GM12878 (cell line): ENCODE measurements around the gene DAZAP2. TPM values are rescaled to one million over a fixed set of nuclear protein-coding genes. Genes with fewer than 3 reads are reported as not detected.
A peak's percentile ranks its signal among the peaks of the same experiment; 100 is the strongest.

Experiments
- ATAC-seq: fragments of 200-7000 bp; cut with Tn5 transposase; 3 replicates; pipeline ENCODE4 v1.9.1; 2020; ENCODE audit warnings: mild to moderate bottlenecking, moderate library complexity
- Bru-seq: library from RNA; stranded (reverse); fragments of 400-500 nt; gene quantifications from one replicate; lab custom pipeline; 2021; lab: Mats Ljungman, UMichigan
- BruChase-seq, 2 experiments: library from RNA; stranded (reverse); fragments of 400-500 nt; gene quantifications; one replicate each; lab custom pipeline; 2021; lab: Mats Ljungman, UMichigan
- BruUV-seq: library from RNA; stranded (reverse); fragments of 400-500 nt; replicated peaks from 2 replicates; lab custom pipeline; 2021; lab: Mats Ljungman, UMichigan
- CTCF ChIA-PET: fragments of 300-600 bp; sonication (Branson Sonifier 250); formaldehyde crosslinking; extraction: SDS; loops from one replicate; lab custom pipeline; 2021; ENCODE audit warnings: inconsistent platforms; lab: Yijun Ruan, JAX
- POLR2A ChIA-PET: fragments of 350-600 bp; formaldehyde crosslinking; extraction: SDS; loops from one replicate; lab custom pipeline; 2021; ENCODE audit warnings: inconsistent platforms; lab: Charles Lee
- RAD21 ChIA-PET: fragments of 300-600 bp; sonication (Branson Sonifier 250); formaldehyde crosslinking; loops from one replicate; lab custom pipeline; 2023; ENCODE audit warnings: antibody characterized with exemption; ENCODE audit not compliant: unreplicated experiment; lab: Charles Lee
- SMC1A ChIA-PET: fragments of 300-600 bp; sonication (Branson Sonifier 250); formaldehyde crosslinking; loops from one replicate; lab custom pipeline; 2023; ENCODE audit not compliant: unreplicated experiment, uncharacterized antibody; lab: Charles Lee
- DNase-seq: peaks from one replicate; pipeline ENCODE4 v3.0.0-alpha.2; 2011; ENCODE audit warnings: low read depth, low spot score
- FAIRE-seq: peaks from 3 replicates; lab custom pipeline; 2011; peaks lifted over from hg19 to GRCh38; lab: Jason Lieb, UNC
- H2AFZ ChIP-seq: 2 replicates; pipeline ENCODE4 v1.6.0; 2011; ENCODE audit warnings: low read depth, low read length, control low read depth; ENCODE audit not compliant: control insufficient read depth
- H3K27ac ChIP-seq: 2 replicates; pipeline ENCODE4 v1.5.1; 2011; ENCODE audit warnings: control low read depth; ENCODE audit not compliant: control insufficient read depth, insufficient read depth
- H3K27me3 ChIP-seq, 2 experiments: replicated peaks in 1 of 2; 2 replicates each; pipeline versions ENCODE4 v1.6.0 to v1.6.1; 2011; ENCODE audit warnings: low read length in 1 of 2; ENCODE audit not compliant: control insufficient read depth in 2 of 2, insufficient read depth in 2 of 2
- H3K36me3 ChIP-seq, 2 experiments: 2 replicates each; pipeline ENCODE4 v1.5.1; 2011; ENCODE audit warnings: low read length in 1 of 2; ENCODE audit not compliant: control insufficient read depth in 2 of 2, insufficient read depth in 2 of 2
- H3K4me1 ChIP-seq: 2 replicates; pipeline ENCODE4 v1.6.1; 2011; ENCODE audit warnings: mild to moderate bottlenecking, low read length, moderate library complexity, mixed read lengths; ENCODE audit not compliant: control insufficient read depth, insufficient read depth
- H3K4me2 ChIP-seq: 2 replicates; pipeline ENCODE4 v1.6.0; 2011; ENCODE audit warnings: control low read depth; ENCODE audit not compliant: control insufficient read depth, insufficient read depth
- H3K4me3 ChIP-seq: fragments of 200-600 bp; sonication (generic); 2 replicates; pipeline ENCODE4 v1.5.1; 2016
- H3K79me2 ChIP-seq: 2 replicates; pipeline ENCODE4 v1.6.0; 2011; ENCODE audit warnings: low read length; ENCODE audit not compliant: control insufficient read depth, insufficient read depth
- H3K9ac ChIP-seq: 2 replicates; pipeline ENCODE4 v1.8.0; 2011; ENCODE audit warnings: low read length, control low read depth, mixed read lengths; ENCODE audit not compliant: control insufficient read depth, insufficient read depth
- H3K9me3 ChIP-seq: replicated peaks from 3 replicates; pipeline ENCODE4 v1.5.1; 2011; ENCODE audit warnings: mild to moderate bottlenecking, low read length; ENCODE audit not compliant: control insufficient read depth, insufficient read depth
- H4K20me1 ChIP-seq: 2 replicates; pipeline ENCODE4 v1.6.0; 2011; ENCODE audit not compliant: control insufficient read depth, insufficient read depth
- BMI1 ChIP-seq: fragments of 450-650 bp; IDR thresholded peaks from 2 replicates; pipeline ENCODE4 v1.6.1; 2016; ENCODE audit warnings: mild to moderate bottlenecking, moderate library complexity, borderline replicate concordance
- CREB1 ChIP-seq: IDR thresholded peaks from 2 replicates; pipeline ENCODE4 v1.6.1; 2012; ENCODE audit warnings: low read depth, mild to moderate bottlenecking, inconsistent platforms
- IRF4 ChIP-seq: IDR thresholded peaks from 2 replicates; pipeline ENCODE4 v1.6.1; 2011; ENCODE audit warnings: low read depth, low read length
- JUND ChIP-seq: IDR thresholded peaks from 2 replicates; pipeline ENCODE4 v1.6.1; 2012; ENCODE audit warnings: low read depth, mild to moderate bottlenecking, low read length, improper control_type of control experiment, moderate library complexity
- RELB ChIP-seq: fragments of 450-650 bp; IDR thresholded peaks from 2 replicates; pipeline ENCODE4 v1.6.1; 2017; ENCODE audit warnings: low read depth, mild to moderate bottlenecking, moderate library complexity
- YBX1 ChIP-seq: fragments of 450-650 bp; IDR thresholded peaks from 2 replicates; pipeline ENCODE4 v1.6.1; 2016; ENCODE audit warnings: antibody characterized with exemption
- WGBS: methylation state at CpG from one replicate; pipeline ENCODE4 v1.1.6; 2016; ENCODE audit warnings: low lambda C conversion rate; ENCODE audit not compliant: insufficient replicate concordance, insufficient coverage; ENCODE audit errors: missing lambda C conversion rate; 5-methylcytosine and 5-hydroxymethylcytosine counted together
- in situ Hi-C: fragments of 300-500 bp; cut with MboI; formaldehyde crosslinking; loops from 9 replicates; pipeline ENCODE4 v1.14.3; 2018; ENCODE audit warnings: mixed read lengths
- intact Hi-C: fragments of 100-400 bp; cut with micrococcal nuclease; formaldehyde crosslinking; loops from one replicate; pipeline ENCODE4 v1.14.2; 2022; ENCODE audit not compliant: unreplicated experiment
- long read RNA-seq, 2 experiments: library from polyadenylated mRNA; unstranded; transcript quantifications; one replicate each; pipeline ENCODE4 v2.0.0, GENCODE V29; 2019 to 2020
- polyA minus RNA-seq, 3 experiments: library from RNA; depleted of rRNA, polyadenylated mRNA; stranded (reverse); fragments of >200 nt; gene quantifications; 2 replicates each; pipeline ENCODE4 v1.2.3, GENCODE V29; 2011
- polyA plus RNA-seq, 11 experiments: library from polyadenylated mRNA; depleted of rRNA in 4 of 11; unstranded in 6 of 11; stranded (reverse) in 5 of 11; fragments of >200 nt; fragmentation: Nextera tagmentation in 4 of 11; fragmentation: Illumina TruSeq in 1 of 11; extraction: Ambion mirVana in 4 of 11; extraction: Trizol in 1 of 11; gene quantifications; 1 replicate in 1 of 11; 2 replicates in 10 of 11; pipeline versions ENCODE4 v1.2.1 to v1.2.3, GENCODE V29; 2011 to 2016; ENCODE audit warnings: inconsistent platforms in 2 of 11, missing spikeins in 2 of 11, low read depth in 1 of 11
- total RNA-seq, 4 experiments: library from RNA; depleted of rRNA in 3 of 4; stranded (reverse); fragments of >200 nt in 3 of 4; fragmentation: Illumina TruSeq in 1 of 4; extraction: Trizol in 1 of 4; gene quantifications; 2 replicates each; pipeline versions ENCODE4 v1.2.1 to v1.2.3, GENCODE V29; 2013 to 2021
- TF ChIP-seq, protein P1 (sequence below), 3 experiments: IDR thresholded peaks in 2 of 3; conservative IDR thresholded peaks in 1 of 3; 2 replicates each; pipeline ENCODE4 v1.5.1; 2011; ENCODE audit warnings: low read depth in 3 of 3, low read length in 3 of 3, mild to moderate bottlenecking in 3 of 3, control low read depth in 2 of 3, moderate library complexity in 2 of 3, inconsistent platforms in 1 of 3, mixed read lengths in 1 of 3; ENCODE audit not compliant: control insufficient read depth in 2 of 3, insufficient read depth in 1 of 3; ENCODE audit errors: extremely low read depth in 1 of 3

The DAZAP2 gene, protein sequence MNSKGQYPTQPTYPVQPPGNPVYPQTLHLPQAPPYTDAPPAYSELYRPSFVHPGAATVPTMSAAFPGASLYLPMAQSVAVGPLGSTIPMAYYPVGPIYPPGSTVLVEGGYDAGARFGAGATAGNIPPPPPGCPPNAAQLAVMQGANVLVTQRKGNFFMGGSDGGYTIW
- 79.6 and 89.4 TPM in 2 replicates for total RNA-seq (2013; cell fraction: nucleolus; rRNA removed)
- 84.2 and 85.2 TPM in 2 replicates for total RNA-seq (2014; rRNA removed)
- total RNA-seq (2014; rRNA removed; fragmentation: Illumina TruSeq; extraction: Trizol): 94.3 and 94.8 TPM in 2 replicates
- total RNA-seq (2021): 71.0 and 83.1 TPM in 2 replicates
- 103 TPM for polyA plus RNA-seq (2011; ENCODE audit: low read depth)
- polyA plus RNA-seq (2011; rRNA removed): 228 and 267 TPM in 2 replicates
- polyA plus RNA-seq (2011; cell fraction: cytosol; rRNA removed): 245 and 337 TPM in 2 replicates
- polyA plus RNA-seq (2011; cell fraction: nucleus; rRNA removed): 129 and 179 TPM in 2 replicates
- polyA plus RNA-seq (2012): 125 and 129 TPM in 2 replicates
- 170 and 209 TPM in 2 replicates for polyA plus RNA-seq (2014; fragmentation: Illumina TruSeq; extraction: Trizol)
- 100 to 1,000 TPM; 197 to 222 TPM for polyA plus RNA-seq (2014; fragmentation: Nextera tagmentation; extraction: Ambion mirVana)
- polyA plus RNA-seq (2014; rRNA removed): 162 and 183 TPM in 2 replicates
- polyA plus RNA-seq (2016; fragmentation: Nextera tagmentation; extraction: Ambion mirVana): 100 to 1,000 TPM; 132 to 147 TPM
- 200 and 276 TPM in 2 replicates for polyA minus RNA-seq (2011; rRNA and poly(A)+ RNA removed)
- 51.3 and 73.5 TPM in 2 replicates for polyA minus RNA-seq (2011; cell fraction: cytosol; rRNA and poly(A)+ RNA removed)
- 32.9 and 53.5 TPM in 2 replicates for polyA minus RNA-seq (2011; cell fraction: nucleus; rRNA and poly(A)+ RNA removed)
- percentile 84 among the genes with signal in this experiment for Bru-seq, nascent RNA
- percentile 81 among the genes with signal in this experiment for BruChase-seq, experiment 1, labeled RNA remaining after a 6-hour chase
- percentile 89 among the genes with signal in this experiment for BruChase-seq, experiment 2, labeled RNA remaining after a 2-hour chase
- long read RNA-seq, experiment 1, transcript DAZAP2-201 (4 exons, 2,598 nt): major isoform, 147 of 163 reads
- long read RNA-seq, experiment 1, transcript DAZAP2-202 (4 exons, 1,117 nt): minor isoform, 5 of 163 reads
- long read RNA-seq, experiment 1, partial matches to known transcripts: 5 of 163 reads
- long read RNA-seq, experiment 1, other reads (novel, unspliced or antisense): 4 of 163 reads
- long read RNA-seq, experiment 2, transcript DAZAP2-201 (4 exons, 2,598 nt): major isoform, 50 of 90 reads
- long read RNA-seq, experiment 2, transcript DAZAP2-206 (2 exons, 598 nt): minor isoform, 11 of 90 reads
- long read RNA-seq, experiment 2, partial matches to known transcripts: 22 of 90 reads
- long read RNA-seq, experiment 2, other reads (novel, unspliced or antisense): 2 of 90 reads

GRCh38 chr12:51238510-51239334, at the start of gene DAZAP2:
Gene DAZAP2, plus strand, starts transcription at chr12:51238826. Its CDS starts 82 bp downstream, at chr12:51238908.
- H4K20me1 ChIP-seq: no peaks in the 10 kb centered on the region
- H3K27ac ChIP-seq: peak within 1 kb of the TSS; percentile 98
- ATAC-seq (peak; percentile 97), FAIRE-seq (peak; percentile 83), DNase-seq (peak; percentile 88)
- peak within 1 kb of the TSS; percentile 100 for H3K9ac ChIP-seq
- in situ Hi-C loops: no loop called here
- TSS peak; percentile 84 for BruUV-seq
- H3K4me3 ChIP-seq: peak within 1 kb of the TSS; percentile 79
- H3K27me3 ChIP-seq: no peaks in the 10 kb centered on the region
- peaks cover 6 to 25% of the 10 kb centered on the region in 2 experiments for H3K36me3 ChIP-seq
- H3K9me3 ChIP-seq: no peaks in the 10 kb centered on the region
- H3K79me2 ChIP-seq: peaks cover 24% of the 10 kb centered on the region
- RAD21 ChIA-PET: interaction anchor here (0.5 to 1.5 kb wide), 9 partner anchors 9 to 474 kb away, joined by 3 to 9 read pairs (median 4); partner anchors contain the start of genes POU6F1 and SLC11A2
- SMC1A ChIA-PET: interaction anchor here (0.6 to 1.5 kb wide), 9 partner anchors 14 to 473 kb away, joined by 3 to 8 read pairs (median 3); partner anchors contain the start of gene POU6F1
- under 1% methylated on average over 68 of the region's 70 CpGs for WGBS
- peaks cover 3% of the 10 kb centered on the region; the same call in 1 of the 2 replicates for H3K4me1 ChIP-seq
- H2AFZ ChIP-seq: peak within 1 kb of the TSS; percentile 98
- intact Hi-C loops: loop anchor here (2.0 to 5.0 kb wide), 2 partner anchors 66 to 191 kb away; partner anchors contain the start of genes LETMD1 and TFCP2
- POLR2A ChIA-PET: interaction anchor here (0.6 to 2.0 kb wide), 16 partner anchors 8 to 891 kb away, joined by 3 to 16 read pairs (median 4); partner anchors contain the start of genes CSRNP2, LETMD1, NR4A1 and POU6F1
- H3K4me2 ChIP-seq: peak within 1 kb of the TSS; percentile 99
- CTCF ChIA-PET: interaction anchor here (0.5 to 2.7 kb wide), 13 partner anchors 14 to 1758 kb away, joined by 3 to 11 read pairs (median 4); partner anchors contain the start of genes POU6F1 and SMAGP
- TF ChIP-seq CREB1 (peak; percentile 93), BMI1 (no peak), RELB (peak; percentile 52; the same call in 1 of the 2 replicates), IRF4 (no peak), JUND (no peak), YBX1 (no peak)
- TF ChIP-seq, protein P1, sequence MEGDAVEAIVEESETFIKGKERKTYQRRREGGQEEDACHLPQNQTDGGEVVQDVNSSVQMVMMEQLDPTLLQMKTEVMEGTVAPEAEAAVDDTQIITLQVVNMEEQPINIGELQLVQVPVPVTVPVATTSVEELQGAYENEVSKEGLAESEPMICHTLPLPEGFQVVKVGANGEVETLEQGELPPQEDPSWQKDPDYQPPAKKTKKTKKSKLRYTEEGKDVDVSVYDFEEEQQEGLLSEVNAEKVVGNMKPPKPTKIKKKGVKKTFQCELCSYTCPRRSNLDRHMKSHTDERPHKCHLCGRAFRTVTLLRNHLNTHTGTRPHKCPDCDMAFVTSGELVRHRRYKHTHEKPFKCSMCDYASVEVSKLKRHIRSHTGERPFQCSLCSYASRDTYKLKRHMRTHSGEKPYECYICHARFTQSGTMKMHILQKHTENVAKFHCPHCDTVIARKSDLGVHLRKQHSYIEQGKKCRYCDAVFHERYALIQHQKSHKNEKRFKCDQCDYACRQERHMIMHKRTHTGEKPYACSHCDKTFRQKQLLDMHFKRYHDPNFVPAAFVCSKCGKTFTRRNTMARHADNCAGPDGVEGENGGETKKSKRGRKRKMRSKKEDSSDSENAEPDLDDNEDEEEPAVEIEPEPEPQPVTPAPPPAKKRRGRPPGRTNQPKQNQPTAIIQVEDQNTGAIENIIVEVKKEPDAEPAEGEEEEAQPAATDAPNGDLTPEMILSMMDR (IDR thresholded peaks at IDR 0.05 in 2 of 3, conservative IDR thresholded peaks at IDR 0.05 in 1 of 3; ENCODE audit: control insufficient read depth in 2 of 3, extremely low read depth in 1 of 3, insufficient read depth in 1 of 3, low read depth in 3 of 3, low read length in 3 of 3): peak in 1 of 3 experiments; percentile 42; a peak in 1 of 6 replicates
